ENCODE results near the gene WDR93. TPM values are rescaled to one million over a fixed set of nuclear protein-coding genes. Genes with fewer than 3 reads are reported as not detected.

Gene WDR93
- total RNA-seq, 1 donor from 2014 or later: not detected

GRCh38 chr15:89714775-89715174 is 24.2 kb downstream of the WDR93 start:
- no peak for TF ChIP-seq CTCF (conservative IDR thresholded peaks at IDR 0.05; ENCODE audit: low read depth, low read length)
- no peak for DNase-seq (ENCODE audit: low read depth)
- H3K4me3 ChIP-seq (ENCODE audit: low read depth, low read length): no peak overlapping the region

GRCh38 chr15:89723031-89723430 is 32.4 kb downstream of the WDR93 start:
- TF ChIP-seq CTCF (conservative IDR thresholded peaks at IDR 0.05; ENCODE audit: low read depth, low read length): no peak
- DNase-seq (ENCODE audit: low read depth): no peak
- no peak overlapping the region for H3K4me3 ChIP-seq (ENCODE audit: low read depth, low read length)

GRCh38 chr15:89724621-89725020 is 34.0 kb downstream of the WDR93 start:
- no peak overlapping the region for H3K4me3 ChIP-seq (ENCODE audit: low read depth, low read length)
- no peak for TF ChIP-seq CTCF (conservative IDR thresholded peaks at IDR 0.05; ENCODE audit: low read depth, low read length)
- DNase-seq (ENCODE audit: low read depth): no peak

GRCh38 chr15:89725064-89725463 is 34.5 kb downstream of the WDR93 start:
- DNase-seq (ENCODE audit: low read depth): no peak
- TF ChIP-seq CTCF (conservative IDR thresholded peaks at IDR 0.05; ENCODE audit: low read depth, low read length): no peak
- H3K4me3 ChIP-seq (ENCODE audit: low read depth, low read length): no peak overlapping the region

- H3K4me3 ChIP-seq (ENCODE audit: low read depth, low read length): no peak overlapping the region
- DNase-seq (ENCODE audit: low read depth): no peak
- TF ChIP-seq CTCF (conservative IDR thresholded peaks at IDR 0.05; ENCODE audit: low read depth, low read length): no peak
Observed at GRCh38 chr15:89728254-89728653, 37.6 kb downstream of the WDR93 start.

GRCh38 chr15:89731275-89731674 is 40.7 kb downstream of the WDR93 start:
- DNase-seq (ENCODE audit: low read depth): no peak
- no peak overlapping the region for H3K4me3 ChIP-seq (ENCODE audit: low read depth, low read length)
- no peak for TF ChIP-seq CTCF (conservative IDR thresholded peaks at IDR 0.05; ENCODE audit: low read depth, low read length)

GRCh38 chr15:89732451-89733172 is 42.0 kb downstream of the WDR93 start:
- no peak for DNase-seq (ENCODE audit: low read depth)
- no peak for TF ChIP-seq CTCF (conservative IDR thresholded peaks at IDR 0.05; ENCODE audit: low read depth, low read length)
- no peak overlapping the region for H3K4me3 ChIP-seq (ENCODE audit: low read depth, low read length)

Data from epithelial cell of proximal tubule (primary cell).